ENCODE measurements around the gene TADA3. TPM values are rescaled to one million over a fixed set of nuclear protein-coding genes. Genes with fewer than 3 reads are reported as not detected.

Gene TADA3
- polyA plus RNA-seq, 2 of the 4 experiments (the other 2 are of a cell fraction): 42.6 to 50.3 TPM

DNA sequence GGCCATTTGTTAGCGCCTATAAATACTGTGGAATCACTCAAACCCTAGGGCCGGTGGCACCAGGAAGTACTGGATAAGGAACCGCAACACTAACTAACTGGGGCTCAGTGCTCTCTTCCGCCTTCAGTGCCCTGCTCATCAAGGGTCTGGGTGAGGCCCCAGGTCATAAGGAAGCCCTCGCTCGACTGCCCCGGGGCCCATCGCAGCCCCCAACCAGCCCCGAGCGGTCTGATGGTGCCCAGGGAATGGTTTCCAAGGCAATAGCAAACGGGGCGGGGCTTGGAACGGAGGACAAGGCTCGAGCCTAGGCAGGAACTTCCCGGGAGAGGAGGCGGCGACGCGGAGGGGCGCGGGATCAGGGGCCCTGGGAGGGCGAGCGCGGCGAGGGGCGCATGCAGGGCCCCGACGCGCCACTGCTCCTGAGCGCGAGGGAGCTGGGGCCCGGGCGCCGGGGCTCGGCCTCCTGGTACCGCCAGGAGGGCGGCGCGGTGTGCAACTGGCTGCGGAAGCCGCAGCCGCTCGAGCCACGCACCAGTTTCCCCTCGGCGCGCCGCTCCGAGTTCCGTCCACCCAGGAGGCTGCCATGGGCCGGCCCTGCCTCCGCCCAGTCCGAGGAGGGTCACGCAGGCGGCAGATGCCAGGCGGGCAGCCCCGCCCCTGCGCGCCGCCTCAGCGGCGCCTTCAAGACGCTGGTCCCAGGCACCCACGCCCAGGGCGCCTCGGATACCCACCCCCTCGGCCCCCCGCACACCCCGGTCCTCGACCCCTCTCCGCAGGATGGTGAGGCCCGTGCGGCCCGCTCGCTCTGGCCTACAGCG, 17.6 kb upstream of the TADA3 start, which contains the start of gene TTLL3 (continued):
- no peak for TF ChIP-seq KDM1A (IDR thresholded peaks at IDR 0.05; ENCODE audit: low read depth)
- TF ChIP-seq SMC3 (IDR thresholded peaks at IDR 0.05): no peak
- TF ChIP-seq HDAC2 (IDR thresholded peaks at IDR 0.05): no peak
- TF ChIP-seq MYC (IDR thresholded peaks at IDR 0.05; ENCODE audit: borderline replicate concordance, low read length): no peak
- no peak for TF ChIP-seq ZNF302 (CRISPR knock-in tag; IDR thresholded peaks at IDR 0.05)
- TF ChIP-seq REST (IDR thresholded peaks at IDR 0.05): no peak; the same call in 1 of the 2 replicates
- TF ChIP-seq HMGXB4 (CRISPR knock-in tag; IDR thresholded peaks at IDR 0.05; ENCODE audit: borderline replicate concordance): no peak
- no peak for TF ChIP-seq ZC3H11A (IDR thresholded peaks at IDR 0.05)
- TF ChIP-seq EP300 (IDR thresholded peaks at IDR 0.05): no peak
- no peak for TF ChIP-seq MAFK (IDR thresholded peaks at IDR 0.05; ENCODE audit: partially characterized antibody)
- TF ChIP-seq USF2 (IDR thresholded peaks at IDR 0.05): no peak
- TF ChIP-seq ZSCAN20 (CRISPR knock-in tag; IDR thresholded peaks at IDR 0.05): no peak
- TF ChIP-seq FOSL2 (IDR thresholded peaks at IDR 0.05): no peak
- TF ChIP-seq FOSL2 (CRISPR knock-in tag; IDR thresholded peaks at IDR 0.05): no peak; the same call in 1 of the 2 replicates
- no peak for TF ChIP-seq CHD4 (IDR thresholded peaks at IDR 0.05; ENCODE audit: borderline replicate concordance)
- no peak for TF ChIP-seq JUNB (IDR thresholded peaks at IDR 0.05)
- no peak for TF ChIP-seq BHLHE40 (IDR thresholded peaks at IDR 0.05; ENCODE audit: low read depth, low read length)
- 0 out of 2 replicates have a peak, but pooled peaks have one; percentile 18 for TF ChIP-seq HOXB5 (CRISPR knock-in tag; IDR thresholded peaks at IDR 0.05)
- TF ChIP-seq TFCP2L1 (CRISPR knock-in tag; IDR thresholded peaks at IDR 0.05): no peak
- no peak for TF ChIP-seq NR3C1 (IDR thresholded peaks at IDR 0.05)
- no peak for TF ChIP-seq EHF (CRISPR knock-in tag; IDR thresholded peaks at IDR 0.05)

DNA sequence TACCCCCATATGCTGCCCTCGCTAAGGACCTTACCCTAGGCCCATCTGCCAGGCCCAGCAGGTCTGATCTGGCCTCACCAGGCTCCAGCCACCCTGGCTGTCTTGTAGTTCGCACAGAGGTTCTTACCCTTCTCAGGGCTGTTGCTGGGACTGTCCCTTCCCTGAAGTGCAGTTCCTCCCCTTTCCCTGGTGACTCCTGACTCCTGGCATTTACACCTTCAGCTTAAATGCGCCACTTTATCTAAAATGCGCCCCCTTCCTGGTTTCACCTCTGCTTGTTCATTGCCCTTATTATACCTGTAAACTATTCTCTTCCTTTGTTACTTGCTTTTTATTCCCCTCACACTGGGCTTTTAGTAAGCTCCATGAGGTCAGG, 17.0 kb upstream of the TADA3 start:
- FAIRE-seq (no peak), ATAC-seq (peak; percentile 25 to 27; a peak in 5 of 6 replicates), DNase-seq (ENCODE audit: low read depth in 1 of 2, low spot score in 1 of 2) (peak in 1 of 2 experiments; percentile 42)
- peak overlapping the region; percentile 99 for H3K4me2 ChIP-seq
- H3K9me3 ChIP-seq: no peaks in the 10 kb centered on the region
- H3K4me1 ChIP-seq: peaks cover 25% of the 10 kb centered on the region
- H3K4me3 ChIP-seq: peak overlapping the region; percentile 75
- TF ChIP-seq ELK1 (IDR thresholded peaks at IDR 0.05; ENCODE audit: low read depth, low read length) (no peak), ZFP36 (IDR thresholded peaks at IDR 0.05; ENCODE audit: borderline replicate concordance, partially characterized antibody) (no peak), ZC3H11A (IDR thresholded peaks at IDR 0.05) (no peak), ESRRA (IDR thresholded peaks at IDR 0.05; ENCODE audit: borderline replicate concordance, low read length) (no peak), USF2 (IDR thresholded peaks at IDR 0.05) (no peak), ZNF302 (CRISPR knock-in tag; IDR thresholded peaks at IDR 0.05) (no peak), HES2 (IDR thresholded peaks at IDR 0.05) (no peak), FOSL2 (IDR thresholded peaks at IDR 0.05) (no peak), FOSL2 (CRISPR knock-in tag; IDR thresholded peaks at IDR 0.05) (no peak), NR3C1 (IDR thresholded peaks at IDR 0.05) (no peak), SMC3 (IDR thresholded peaks at IDR 0.05) (no peak), PHF8 (IDR thresholded peaks at IDR 0.05; ENCODE audit: borderline replicate concordance, low read depth) (no peak), EHF (CRISPR knock-in tag; IDR thresholded peaks at IDR 0.05) (no peak), RNF2 (IDR thresholded peaks at IDR 0.05; ENCODE audit: borderline replicate concordance, low read depth) (no peak)
- TF ChIP-seq, protein P1, sequence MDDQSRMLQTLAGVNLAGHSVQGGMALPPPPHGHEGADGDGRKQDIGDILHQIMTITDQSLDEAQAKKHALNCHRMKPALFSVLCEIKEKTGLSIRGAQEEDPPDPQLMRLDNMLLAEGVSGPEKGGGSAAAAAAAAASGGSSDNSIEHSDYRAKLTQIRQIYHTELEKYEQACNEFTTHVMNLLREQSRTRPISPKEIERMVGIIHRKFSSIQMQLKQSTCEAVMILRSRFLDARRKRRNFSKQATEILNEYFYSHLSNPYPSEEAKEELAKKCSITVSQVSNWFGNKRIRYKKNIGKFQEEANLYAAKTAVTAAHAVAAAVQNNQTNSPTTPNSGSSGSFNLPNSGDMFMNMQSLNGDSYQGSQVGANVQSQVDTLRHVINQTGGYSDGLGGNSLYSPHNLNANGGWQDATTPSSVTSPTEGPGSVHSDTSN (IDR thresholded peaks at IDR 0.05): no peak
- WGBS (ENCODE audit: missing lambda C conversion rate): 88% methylated on average over 4 of the region's 4 CpGs
- H3K27ac ChIP-seq: peak overlapping the region; percentile 95 to 96
- POLR2A ChIA-PET: interaction anchor here (1.4 to 3.2 kb wide), 2 partner anchors 12 to 16 kb away, joined by 3 to 17 read pairs; partner anchors contain the start of genes ARPC4 and TADA3
- CTCF ChIA-PET: interaction anchor here (1.0 to 2.3 kb wide), 5 partner anchors 9 to 93 kb away, joined by 3 to 9 read pairs (median 4); no protein-coding TSS in a partner anchor
